CD4-positive, alpha-beta T cell (primary cell): Measurements from ENCODE around the gene CNKSR3. TPM values are rescaled to one million over a fixed set of nuclear protein-coding genes. Genes with fewer than 3 reads are reported as not detected.

Experiments
- ATAC-seq: fragments of 200-7000 bp; cut with Tn5 transposase; one replicate; pipeline ENCODE4 v1.10.0; 2022; ENCODE audit warnings: mild to moderate bottlenecking; ENCODE audit not compliant: poor library complexity
- CTCF ChIA-PET: fragments of 350-600 bp; sonication (Branson Sonifier 250); formaldehyde crosslinking; loops from one replicate; lab custom pipeline; 2021; ENCODE audit warnings: antibody characterized with exemption, inconsistent platforms; lab: Charles Lee
- POLR2A ChIA-PET: fragments of 350-600 bp; sonication (Branson Sonifier 250); formaldehyde crosslinking; loops from one replicate; lab custom pipeline; 2021; ENCODE audit warnings: antibody characterized with exemption, inconsistent platforms; lab: Charles Lee
- DNase-seq, 14 experiments: peaks; one replicate each; pipeline ENCODE4 v3.0.0-alpha.2; 2013 to 2020; ENCODE audit warnings: mixed read lengths in 2 of 14
- H3K27ac ChIP-seq, 2 donors: one replicate each; pipeline versions ENCODE4 v1.5.1 to v1.7.0; 2013; ENCODE audit warnings: low read length in 2 of 2, low read depth in 1 of 2, mild to moderate bottlenecking in 1 of 2
- H3K27me3 ChIP-seq, 2 experiments: 1 replicate in 1 of 2; 2 replicates in 1 of 2; pipeline versions ENCODE4 v1.6.1 to v1.7.0; 2013; ENCODE audit warnings: low read length in 2 of 2, control low read depth in 1 of 2, mild to moderate bottlenecking in 1 of 2, moderate library complexity in 1 of 2; ENCODE audit not compliant: insufficient read depth in 2 of 2, control insufficient read depth in 1 of 2
- H3K36me3 ChIP-seq: one replicate; pipeline ENCODE4 v1.6.1; 2013; ENCODE audit warnings: low read length, control low read depth; ENCODE audit not compliant: insufficient read depth
- H3K4me1 ChIP-seq: one replicate; pipeline ENCODE4 v1.6.1; 2013; ENCODE audit warnings: low read length, control low read depth; ENCODE audit not compliant: insufficient read depth
- H3K4me3 ChIP-seq: one replicate; pipeline ENCODE4 v1.5.1; 2013; ENCODE audit warnings: mild to moderate bottlenecking, low read length, moderate library complexity
- H3K9me3 ChIP-seq, 2 experiments: 1 replicate in 1 of 2; 2 replicates in 1 of 2; pipeline versions ENCODE4 v1.6.1 to v1.7.0; 2013; ENCODE audit warnings: low read length in 2 of 2, mild to moderate bottlenecking in 2 of 2, control low read depth in 1 of 2, moderate library complexity in 1 of 2; ENCODE audit not compliant: control insufficient read depth in 1 of 2, insufficient read depth in 1 of 2
- H3K27ac Mint-ChIP-seq: one replicate; pipeline ENCODE4 v1.8.0; 2020; ENCODE audit warnings: mixed read lengths
- H3K27me3 Mint-ChIP-seq: one replicate; pipeline ENCODE4 v1.8.0; 2021; ENCODE audit warnings: mixed read lengths
- H3K36me3 Mint-ChIP-seq: one replicate; pipeline ENCODE4 v1.8.0; 2021; ENCODE audit warnings: low read depth, mixed read lengths
- H3K4me1 Mint-ChIP-seq: one replicate; pipeline ENCODE4 v1.8.0; 2021; ENCODE audit warnings: low read depth, mixed read lengths
- H3K4me3 Mint-ChIP-seq: one replicate; pipeline ENCODE4 v1.8.0; 2020; ENCODE audit warnings: mild to moderate bottlenecking, mixed read lengths
- H3K9me3 Mint-ChIP-seq: one replicate; pipeline ENCODE4 v1.8.0; 2020; ENCODE audit warnings: mixed read lengths
- intact Hi-C, 2 experiments: fragments of 100-400 bp; cut with DNase I in 1 of 2; cut with micrococcal nuclease in 1 of 2; formaldehyde crosslinking; loops; one replicate each; pipeline versions ENCODE4 v1.15.1 to v1.9.0; 2023 to 2025; cut with DNase I, micrococcal nuclease
- total RNA-seq, 174 experiments: library from RNA in 2 of 174; stranded (reverse) in 2 of 174; gene quantifications; one replicate each; pipeline ENCODE4 v1.2.3 and lab custom pipeline; 2021 to 2026
- TF ChIP-seq, protein P1 (sequence below): fragments of 200-600 bp; IDR thresholded peaks from one replicate; pipeline ENCODE4 v1.8.0; 2022; ENCODE audit warnings: antibody characterized with exemption, mild to moderate bottlenecking

The CNKSR3 gene
- total RNA-seq, 2 experiments from 2014 or later: 0.14 TPM; not detected in 1

GRCh38 chr6:154358019-154358545, 152.4 kb downstream of the CNKSR3 start:
- intact Hi-C loops: no loop called here
- Histone ChIP-seq H3K4me3 (no peak overlapping the region), H3K4me1 (no peaks in the 10 kb centered on the region)

DNA sequence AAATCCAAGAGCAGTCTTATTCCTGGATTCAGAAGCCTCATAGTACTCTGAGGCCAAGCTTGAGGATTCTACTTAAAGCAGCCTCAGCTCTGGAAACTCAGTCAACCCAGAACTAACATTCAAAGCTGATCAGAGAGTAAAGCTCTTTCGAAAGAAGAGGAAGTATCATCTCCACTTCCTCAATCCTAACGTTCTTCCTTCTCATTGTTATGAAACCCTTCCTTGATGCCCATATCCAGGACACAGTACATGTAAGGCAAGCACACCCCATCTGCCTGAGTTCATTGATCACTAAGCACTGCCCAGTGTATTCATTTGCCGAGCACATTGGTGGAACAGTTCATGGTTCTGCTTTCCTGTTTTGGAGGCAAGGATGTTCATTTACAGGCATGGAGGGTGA, 153.8 kb downstream of the CNKSR3 start, which contains the start of gene IPCEF1:
Gene IPCEF1 (minus strand): TSS at position 114 of the 400 bp plus-strand sequence. CDS start 90,856 bp downstream, outside the sequence.
- H3K4me1 Mint-ChIP-seq: peaks cover 15% of the 10 kb centered on the region
- H3K27me3 ChIP-seq: no peaks in the 10 kb centered on the region
- H3K27me3 Mint-ChIP-seq: no peaks in the 10 kb centered on the region
- no peaks in the 10 kb centered on the region for H3K36me3 ChIP-seq
- peak in 2 of 14 experiments; percentile 30 to 32 for DNase-seq
- no peak for ATAC-seq
- TF ChIP-seq, protein P1, sequence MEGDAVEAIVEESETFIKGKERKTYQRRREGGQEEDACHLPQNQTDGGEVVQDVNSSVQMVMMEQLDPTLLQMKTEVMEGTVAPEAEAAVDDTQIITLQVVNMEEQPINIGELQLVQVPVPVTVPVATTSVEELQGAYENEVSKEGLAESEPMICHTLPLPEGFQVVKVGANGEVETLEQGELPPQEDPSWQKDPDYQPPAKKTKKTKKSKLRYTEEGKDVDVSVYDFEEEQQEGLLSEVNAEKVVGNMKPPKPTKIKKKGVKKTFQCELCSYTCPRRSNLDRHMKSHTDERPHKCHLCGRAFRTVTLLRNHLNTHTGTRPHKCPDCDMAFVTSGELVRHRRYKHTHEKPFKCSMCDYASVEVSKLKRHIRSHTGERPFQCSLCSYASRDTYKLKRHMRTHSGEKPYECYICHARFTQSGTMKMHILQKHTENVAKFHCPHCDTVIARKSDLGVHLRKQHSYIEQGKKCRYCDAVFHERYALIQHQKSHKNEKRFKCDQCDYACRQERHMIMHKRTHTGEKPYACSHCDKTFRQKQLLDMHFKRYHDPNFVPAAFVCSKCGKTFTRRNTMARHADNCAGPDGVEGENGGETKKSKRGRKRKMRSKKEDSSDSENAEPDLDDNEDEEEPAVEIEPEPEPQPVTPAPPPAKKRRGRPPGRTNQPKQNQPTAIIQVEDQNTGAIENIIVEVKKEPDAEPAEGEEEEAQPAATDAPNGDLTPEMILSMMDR: no peak
- H3K27ac ChIP-seq: no peak within 1 kb of the TSS
- intact Hi-C loops: no loop called here
- H3K9me3 Mint-ChIP-seq: no peaks in the 10 kb centered on the region
- H3K4me3 ChIP-seq: peak within 1 kb of the TSS; percentile 3
- CTCF ChIA-PET: interaction anchor here (0.6 kb wide), 1 partner anchor 195 kb away, joined by 3 read pairs; no protein-coding TSS in a partner anchor
- H3K4me1 ChIP-seq: no peaks in the 10 kb centered on the region
- no peaks in the 10 kb centered on the region for H3K9me3 ChIP-seq
- H3K4me3 Mint-ChIP-seq: no peak within 1 kb of the TSS
- POLR2A ChIA-PET: no interaction called here
- H3K27ac Mint-ChIP-seq: no peak within 1 kb of the TSS
- H3K36me3 Mint-ChIP-seq: no peaks in the 10 kb centered on the region

More at GRCh38 chr6:154358019-154358545, 152.4 kb downstream of the CNKSR3 start:
- TF ChIP-seq, protein P1: no peak
- H3K27me3 ChIP-seq: no peaks in the 10 kb centered on the region
- Mint-ChIP-seq H3K4me3 (no peak overlapping the region), H3K4me1 (peaks cover 15% of the 10 kb centered on the region), H3K36me3 (no peaks in the 10 kb centered on the region), H3K27me3 (no peaks in the 10 kb centered on the region), H3K9me3 (no peaks in the 10 kb centered on the region), H3K27ac (no peak overlapping the region)
- DNase-seq: no peak
- no peaks in the 10 kb centered on the region for H3K36me3 ChIP-seq
- H3K27ac ChIP-seq: no peak overlapping the region
- no peaks in the 10 kb centered on the region for H3K9me3 ChIP-seq
- CTCF ChIA-PET: no interaction called here
- no peak for ATAC-seq
- POLR2A ChIA-PET: no interaction called here

GRCh38 chr6:154356113-154356512, 154.4 kb downstream of the CNKSR3 start:
- Histone ChIP-seq H3K36me3 (no peaks in the 10 kb centered on the region), H3K27ac (no peak overlapping the region), H3K9me3 (no peaks in the 10 kb centered on the region), H3K27me3 (no peaks in the 10 kb centered on the region), H3K4me1 (no peaks in the 10 kb centered on the region), H3K4me3 (peak overlapping the region; percentile 3)
- Mint-ChIP-seq H3K9me3 (no peaks in the 10 kb centered on the region), H3K4me3 (no peak overlapping the region), H3K36me3 (no peaks in the 10 kb centered on the region), H3K27ac (no peak overlapping the region), H3K4me1 (peaks cover 15% of the 10 kb centered on the region), H3K27me3 (no peaks in the 10 kb centered on the region)
- ChIA-PET POLR2A (no interaction called here), CTCF (no interaction called here)
- ATAC-seq (no peak), DNase-seq (no peak)
- intact Hi-C loops: no loop called here
- TF ChIP-seq, protein P1: no peak
